D721Med (cell line): ENCODE results near the gene UNC50.

ENCODE experiments used
- DNase-seq: peaks from one replicate; pipeline ENCODE4 v3.0.0; 2011; ENCODE audit warnings: low spot score; ENCODE audit not compliant: insufficient read length
- FAIRE-seq: peaks from 2 replicates; lab custom pipeline; 2011; peaks lifted over from hg19 to GRCh38; lab: Jason Lieb, UNC
- CTCF ChIP-seq: IDR thresholded peaks from 2 replicates; pipeline ENCODE4 v1.5.1; 2012; ENCODE audit warnings: mild to moderate bottlenecking, control low read depth; ENCODE audit not compliant: insufficient read depth; ENCODE audit errors: missing control alignments

UNC50 gene

GRCh38 chr2:98576666-98577312, 31.6 kb upstream of the UNC50 start:
- no peak for FAIRE-seq
- no peak for DNase-seq
- no peak for TF ChIP-seq CTCF

- FAIRE-seq (no peak), DNase-seq (no peak)
- TF ChIP-seq CTCF: no peak
Measured at GRCh38 chr2:98577313-98577712, 31.1 kb upstream of the UNC50 start.

- no peak for FAIRE-seq
- DNase-seq: no peak
- no peak for TF ChIP-seq CTCF
Measured at GRCh38 chr2:98578231-98578630, 30.2 kb upstream of the UNC50 start.

GRCh38 chr2:98579926-98580325, 28.5 kb upstream of the UNC50 start:
- no peak for DNase-seq
- FAIRE-seq: no peak
- no peak for TF ChIP-seq CTCF

GRCh38 chr2:98580656-98581284, 27.6 kb upstream of the UNC50 start:
- no peak for TF ChIP-seq CTCF
- DNase-seq (no peak), FAIRE-seq (no peak)

GRCh38 chr2:98582523-98582922, 25.9 kb upstream of the UNC50 start:
- no peak for FAIRE-seq
- no peak for TF ChIP-seq CTCF
- no peak for DNase-seq

- no peak for TF ChIP-seq CTCF
- DNase-seq: no peak
- no peak for FAIRE-seq
Measured at GRCh38 chr2:98583276-98583675, 25.1 kb upstream of the UNC50 start.
